IPS DF 19.7 (cell line): Measurements from ENCODE around the gene PLGRKT.
"Not testable (repeated sequence)": the region's sequence is repeated elsewhere in the genome, so short reads cannot be mapped to it uniquely, and the experiment has no call there.

Source experiments
- DNase-seq: peaks from one replicate; pipeline ENCODE4 v3.0.0-alpha.2; 2013; ENCODE audit warnings: low read depth, low spot score

The PLGRKT gene

DNA sequence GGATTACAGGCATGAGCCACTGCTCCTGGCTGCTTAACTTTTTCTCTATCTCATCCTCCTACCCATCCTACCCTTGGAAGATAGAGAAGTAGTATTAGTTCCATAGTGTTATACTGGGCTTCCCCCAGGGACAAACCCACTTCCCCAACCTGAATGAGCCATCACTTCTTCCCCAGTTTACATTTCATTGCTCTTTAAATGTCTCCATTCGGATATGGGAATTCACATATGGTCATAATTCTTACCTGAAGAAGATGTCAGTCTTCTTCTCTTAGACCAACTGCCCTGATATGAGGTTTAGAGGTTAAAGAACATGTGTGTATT is 14.5 kb upstream of the PLGRKT start:
- DNase-seq: no peak

DNA sequence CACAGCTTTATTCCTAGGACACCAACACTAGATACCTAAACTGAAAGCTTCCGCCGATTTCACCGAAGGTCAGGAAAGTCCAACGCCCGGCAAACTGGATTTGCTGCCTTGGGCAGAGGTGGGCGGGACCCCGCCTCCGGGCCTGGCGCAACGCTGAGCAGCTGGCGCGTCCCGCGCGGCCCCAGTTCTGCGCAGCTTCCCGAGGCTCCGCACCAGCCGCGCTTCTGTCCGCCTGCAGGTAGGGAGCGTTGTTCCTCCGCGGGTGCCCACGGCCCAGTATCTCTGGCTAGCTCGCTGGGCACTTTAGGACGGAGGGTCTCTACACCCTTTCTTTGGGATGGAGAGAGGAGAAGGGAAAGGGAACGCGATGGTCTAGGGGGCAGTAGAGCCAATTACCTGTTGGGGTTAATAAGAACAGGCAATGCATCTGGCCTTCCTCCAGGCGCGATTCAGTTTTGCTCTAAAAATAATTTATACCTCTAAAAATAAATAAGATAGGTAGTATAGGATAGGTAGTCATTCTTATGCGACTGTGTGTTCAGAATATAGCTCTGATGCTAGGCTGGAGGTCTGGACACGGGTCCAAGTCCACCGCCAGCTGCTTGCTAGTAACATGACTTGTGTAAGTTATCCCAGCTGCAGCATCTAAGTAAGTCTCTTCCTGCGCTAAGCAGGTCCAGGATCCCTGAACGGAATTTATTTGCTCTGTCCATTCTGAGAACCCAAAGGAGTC is 12.8 kb upstream of the PLGRKT start, which contains the start of gene CD274:
Gene CD274 (plus strand): TSS at position 184 of the 733 bp plus-strand sequence. CDS start 5,572 bp downstream, outside the sequence.
- peak; percentile 75 for DNase-seq

DNA sequence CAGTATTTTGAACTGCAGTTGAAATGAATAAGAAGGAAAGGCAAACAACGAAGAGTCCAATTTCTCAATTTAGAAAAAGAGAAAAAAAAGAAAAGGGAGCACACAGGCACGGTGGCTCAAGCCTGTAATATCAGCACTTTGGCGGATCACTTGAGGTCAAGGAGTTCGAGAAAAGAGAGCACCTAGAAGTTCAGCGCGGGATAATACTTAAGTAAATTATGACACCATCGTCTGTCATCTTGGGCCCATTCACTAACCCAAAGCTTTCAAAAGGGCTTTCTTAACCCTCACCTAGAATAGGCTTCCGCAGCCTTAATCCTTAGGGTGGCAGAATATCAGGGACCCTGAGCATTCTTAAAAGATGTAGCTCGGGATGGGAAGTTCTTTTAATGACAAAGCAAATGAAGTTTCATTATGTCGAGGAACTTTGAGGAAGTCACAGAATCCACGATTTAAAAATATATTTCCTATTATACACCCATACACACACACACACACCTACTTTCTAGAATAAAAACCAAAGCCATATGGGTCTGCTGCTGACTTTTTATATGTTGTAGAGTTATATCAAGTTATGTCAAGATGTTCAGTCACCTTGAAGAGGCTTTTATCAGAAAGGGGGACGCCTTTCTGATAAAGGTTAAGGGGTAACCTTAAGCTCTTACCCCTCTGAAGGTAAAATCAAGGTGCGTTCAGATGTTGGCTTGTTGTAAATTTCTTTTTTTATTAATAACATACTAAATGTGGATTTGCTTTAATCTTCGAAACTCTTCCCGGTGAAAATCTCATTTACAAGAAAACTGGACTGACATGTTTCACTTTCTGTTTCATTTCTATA is 12.0 kb upstream of the PLGRKT start:
- no peak for DNase-seq

DNA sequence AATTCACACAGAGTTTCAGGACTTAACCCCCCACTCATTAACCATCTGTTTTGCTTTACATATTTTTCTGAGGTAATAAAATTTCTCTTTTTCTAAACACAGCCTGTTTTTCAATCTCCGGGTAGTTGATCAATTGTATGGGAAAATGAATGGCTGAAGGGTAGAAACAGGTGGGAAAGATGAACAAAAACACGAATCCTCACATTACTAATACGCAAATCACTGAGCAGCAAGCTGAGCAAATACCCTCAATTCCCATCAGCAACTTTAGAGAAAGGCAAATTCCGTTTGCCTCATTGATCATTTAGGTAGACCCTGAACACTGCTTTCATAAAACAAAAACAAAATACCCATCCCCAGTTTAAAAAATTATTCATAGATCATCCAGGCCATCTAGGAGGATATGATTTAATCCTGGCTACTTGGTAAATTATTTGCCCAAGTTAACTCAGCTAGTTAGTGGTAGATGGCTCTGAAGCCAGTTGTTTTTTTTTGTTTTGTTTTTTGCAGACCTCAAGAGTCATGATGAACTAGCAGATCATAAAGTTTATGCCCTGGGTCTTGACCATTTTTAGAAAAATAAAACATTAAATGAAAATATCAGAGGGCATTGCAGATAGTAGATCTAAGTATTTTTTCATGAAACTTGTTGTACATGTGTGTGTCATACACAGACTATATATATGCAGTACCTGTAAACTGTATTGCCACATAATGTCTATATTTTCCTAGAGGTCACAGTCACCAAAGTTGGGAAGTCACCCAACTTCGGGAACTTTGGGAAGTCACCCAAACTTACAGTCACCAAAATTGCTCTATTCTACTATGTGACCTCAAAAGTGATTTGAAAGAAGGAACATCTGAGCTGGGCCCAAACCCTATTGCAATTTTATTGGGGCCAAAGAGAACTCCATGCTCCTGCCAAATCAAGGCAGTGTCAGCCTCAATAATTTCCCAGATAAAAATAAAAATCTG is 11.0 kb upstream of the PLGRKT start:
- DNase-seq: no peak

DNA sequence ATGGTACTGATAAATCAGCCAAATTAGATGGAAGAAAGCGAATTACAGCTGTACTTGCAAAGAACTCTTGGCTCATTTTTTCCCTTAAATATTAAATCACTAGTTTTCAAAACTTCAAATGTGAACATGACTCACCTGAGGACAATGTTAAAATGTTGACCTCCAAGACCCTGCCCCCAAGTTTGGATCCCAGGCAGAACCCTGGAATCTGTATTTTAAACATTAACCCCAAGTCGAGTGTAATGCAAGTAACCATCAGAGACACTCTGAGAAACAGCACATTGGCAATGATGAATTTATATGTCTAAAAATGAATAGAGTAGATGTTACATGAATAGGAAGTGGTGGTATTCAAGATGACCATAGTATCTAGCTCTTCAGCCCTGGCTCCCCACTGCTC is 10.3 kb upstream of the PLGRKT start:
- DNase-seq: no peak

DNA sequence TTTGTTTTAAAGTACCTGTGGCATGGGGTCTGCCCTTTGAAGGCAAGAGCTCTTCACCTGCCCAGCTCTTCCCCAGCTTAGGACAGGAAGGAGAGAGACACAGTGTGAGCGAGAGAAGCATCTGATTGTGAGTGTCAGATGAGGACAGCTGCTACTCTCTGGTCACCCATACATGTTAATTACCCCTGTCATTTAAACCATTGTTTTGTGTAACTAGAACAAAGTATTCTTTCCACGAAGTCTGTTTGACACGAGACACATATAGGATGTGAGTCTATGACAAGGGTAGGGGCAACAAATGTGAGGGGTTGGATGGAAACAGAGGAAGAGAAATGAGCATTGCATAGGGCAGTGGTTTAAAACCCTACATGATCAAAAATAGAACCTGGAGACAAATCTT is 9.6 kb upstream of the PLGRKT start:
- DNase-seq: no peak

DNA sequence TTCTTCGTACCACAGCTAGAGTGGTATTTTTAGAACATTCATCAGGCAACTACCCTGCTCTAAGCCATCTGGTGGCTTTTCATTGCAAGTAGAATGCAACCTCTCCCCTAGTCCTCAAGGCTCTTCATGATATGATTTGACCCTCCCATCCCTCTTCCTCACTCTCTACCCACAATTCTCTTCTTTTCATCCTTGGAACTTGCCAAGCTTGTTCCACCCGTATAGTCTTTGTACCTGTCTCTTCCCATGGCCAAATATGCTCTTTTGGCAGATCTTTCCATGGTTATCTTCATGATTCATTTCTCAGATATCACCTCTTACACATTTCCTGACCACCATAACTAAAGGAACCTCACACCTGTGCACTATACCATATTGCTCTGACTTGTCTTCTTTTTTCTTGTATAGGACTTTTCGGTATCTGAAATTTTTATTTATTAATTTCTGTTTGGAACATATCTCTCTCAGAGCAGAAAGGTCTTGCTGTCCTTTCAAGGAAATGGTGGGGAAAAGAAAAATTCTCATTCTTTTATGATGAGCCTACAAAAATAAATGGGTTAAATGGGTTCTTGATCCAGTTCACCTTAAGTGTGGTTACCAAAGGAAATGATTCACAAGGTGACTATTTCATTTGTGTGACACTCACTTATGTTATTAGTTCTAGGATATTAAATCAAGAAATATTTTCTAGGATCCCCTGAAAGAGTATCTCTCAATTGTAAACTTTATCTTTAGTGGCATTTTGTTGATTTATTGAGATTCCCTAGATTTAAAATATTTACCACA is 8.9 kb upstream of the PLGRKT start:
- DNase-seq: no peak

DNA sequence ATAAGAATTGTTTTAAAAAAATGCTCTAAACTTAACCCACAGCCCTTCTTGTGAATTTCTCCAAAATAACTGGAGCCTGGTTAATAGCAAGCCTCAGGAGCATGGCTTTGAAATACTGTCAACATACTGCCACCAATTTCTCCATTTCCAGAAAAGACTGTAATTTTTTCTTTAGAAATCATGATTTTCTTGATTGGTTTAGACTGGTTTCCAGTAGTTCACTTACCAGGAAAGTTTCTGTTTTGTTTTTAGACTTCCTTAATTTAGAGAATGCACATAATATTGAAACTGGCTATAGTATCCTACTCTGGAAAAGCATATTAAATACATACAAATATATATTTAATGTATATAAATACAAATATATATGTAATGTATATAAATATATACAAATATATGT is 8.2 kb upstream of the PLGRKT start:
- DNase-seq: no peak

DNA sequence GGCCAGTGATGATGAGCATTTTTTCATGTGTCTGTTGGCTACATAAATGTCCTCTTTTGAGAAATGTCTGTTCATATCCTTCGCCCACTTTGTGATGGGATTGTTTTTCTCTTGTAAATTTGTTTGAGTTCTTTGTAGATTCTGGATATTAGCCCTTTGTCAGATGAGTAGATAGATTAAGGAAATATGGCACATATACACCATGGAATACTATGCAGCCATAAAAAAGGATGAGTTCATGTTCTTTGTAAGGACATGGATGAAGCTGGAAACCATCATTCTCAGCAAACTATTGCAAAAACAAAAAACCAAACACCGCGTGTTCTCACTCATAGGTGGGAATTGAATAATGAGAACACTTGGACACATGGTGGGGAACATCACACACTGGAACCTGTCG is 7.4 kb upstream of the PLGRKT start:
- DNase-seq: not testable (repeated sequence)

DNA sequence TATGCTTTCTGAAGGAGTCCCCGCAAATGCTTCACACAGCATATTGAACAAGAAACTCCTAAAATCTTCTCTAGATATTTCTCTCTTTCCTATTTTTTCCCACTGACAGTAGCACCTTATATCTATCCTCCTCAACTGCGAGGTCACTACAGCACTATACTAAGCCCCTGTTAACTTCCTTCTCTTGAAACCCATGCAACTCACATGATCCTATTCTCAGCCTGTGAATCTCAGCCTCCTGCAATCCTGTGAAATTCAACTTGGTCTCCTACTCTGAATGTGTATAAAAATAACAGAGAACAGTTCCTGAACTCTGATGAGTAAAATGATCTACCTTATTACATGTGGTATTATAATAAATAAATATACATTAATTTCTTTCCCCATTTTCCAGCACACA is 6.1 kb upstream of the PLGRKT start:
- DNase-seq: no peak

DNA sequence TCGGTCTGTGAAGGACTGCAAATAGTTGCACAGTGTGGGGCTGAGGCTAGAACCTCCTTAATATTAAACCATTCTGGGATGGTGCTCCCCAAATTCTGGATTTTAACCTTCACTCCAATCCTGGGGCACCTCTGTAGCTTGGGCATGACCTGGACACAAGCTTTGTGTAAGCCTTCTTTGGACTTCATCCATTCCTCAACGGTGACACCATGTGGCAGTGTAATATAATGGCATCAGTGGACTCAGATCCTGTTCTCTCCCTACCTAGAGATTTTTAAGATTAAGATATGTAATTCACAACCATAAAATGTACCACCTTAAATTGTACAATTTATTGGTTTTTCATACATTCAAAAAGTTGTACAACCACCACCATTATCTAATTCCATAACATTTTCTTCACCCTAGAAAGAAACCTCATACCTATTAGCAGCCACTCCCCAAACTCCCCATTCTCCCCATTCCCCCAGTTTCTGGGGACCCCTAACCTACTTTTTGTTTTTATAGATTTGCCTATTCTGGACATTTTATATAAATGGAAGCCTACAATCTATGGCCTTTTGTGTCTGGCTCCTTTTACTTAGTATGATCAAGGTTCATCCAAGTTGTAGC is 4.8 kb upstream of the PLGRKT start:
- DNase-seq: no peak

DNA sequence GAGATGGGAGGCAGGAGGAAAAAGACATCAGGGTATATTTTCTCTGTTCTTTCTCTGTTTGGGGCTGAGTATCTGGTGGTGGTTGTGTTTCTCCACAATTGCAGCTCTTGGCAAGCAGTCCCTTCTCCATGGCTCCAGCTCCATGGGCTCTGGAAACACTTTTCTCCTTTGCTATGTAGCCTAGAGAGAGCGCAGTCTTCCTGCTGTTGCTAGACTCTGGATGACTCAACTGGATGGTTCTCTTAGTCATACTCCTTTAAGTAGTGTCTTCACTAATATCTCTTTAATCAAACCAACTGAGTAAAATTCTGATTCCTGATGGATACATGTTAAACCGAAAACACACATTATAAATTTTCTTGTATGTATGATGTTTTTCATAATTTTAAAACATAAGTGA is 3.3 kb upstream of the PLGRKT start:
- no peak for DNase-seq

DNA sequence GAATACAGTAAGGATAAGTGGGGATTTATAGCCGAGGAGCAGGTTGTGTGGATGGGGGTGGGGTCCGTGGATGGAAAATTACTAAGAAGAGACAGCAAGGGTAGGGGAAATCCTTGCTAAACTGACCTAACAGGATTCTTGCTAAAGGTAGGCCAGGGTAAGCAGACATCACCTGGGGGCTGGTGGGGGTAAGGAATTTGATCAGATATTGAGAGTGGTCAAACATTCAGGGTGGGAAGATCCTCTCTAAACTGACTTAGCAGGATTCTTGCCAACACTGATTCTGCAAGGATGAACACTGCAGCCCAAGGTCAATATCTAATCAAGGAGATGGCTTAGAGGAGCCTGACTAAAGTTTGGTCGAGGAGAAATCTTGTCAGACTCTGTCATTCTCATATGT is 2.7 kb upstream of the PLGRKT start:
- DNase-seq: no peak

DNA sequence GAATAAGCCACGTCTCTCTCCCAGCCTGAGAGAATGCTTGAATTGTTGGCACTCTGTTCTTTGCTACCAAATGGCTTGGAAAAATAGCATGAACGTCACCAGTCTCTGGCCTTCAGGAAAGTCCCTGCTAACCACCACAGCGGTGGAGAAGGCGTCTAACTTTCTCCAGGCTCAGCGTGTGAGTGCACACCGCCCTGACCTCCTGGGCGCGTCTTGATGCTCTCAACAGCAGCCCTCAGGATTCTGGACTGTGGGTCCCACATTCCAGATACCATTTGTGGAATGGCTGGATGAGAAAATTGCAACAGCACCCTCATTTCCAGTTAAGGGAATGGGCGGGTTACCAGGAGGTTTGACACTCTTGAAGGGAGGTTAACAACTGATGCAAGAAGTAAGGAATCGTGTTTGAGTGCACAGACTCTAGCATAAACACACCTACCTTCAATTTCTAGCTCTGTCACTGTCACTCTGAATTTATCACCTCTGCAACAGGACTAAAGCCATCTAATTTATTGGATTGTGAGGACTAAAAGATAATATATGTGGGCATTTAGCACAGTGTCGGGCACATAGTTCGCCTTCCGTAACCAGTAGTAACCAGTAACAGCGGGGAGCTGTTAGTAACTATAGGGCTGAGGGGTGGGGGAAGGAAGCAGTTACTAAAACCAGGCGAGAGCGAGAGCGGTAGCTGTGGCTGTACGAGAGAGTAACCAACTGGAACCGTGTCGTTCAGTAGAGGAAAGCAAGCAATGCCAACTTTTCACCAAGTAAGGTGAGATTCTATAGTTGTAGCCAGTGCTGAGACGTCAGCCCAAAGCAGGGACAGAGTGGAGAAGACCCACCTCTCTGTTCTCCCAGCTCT is 807 bp upstream of the PLGRKT start:
- DNase-seq: no peak

DNA sequence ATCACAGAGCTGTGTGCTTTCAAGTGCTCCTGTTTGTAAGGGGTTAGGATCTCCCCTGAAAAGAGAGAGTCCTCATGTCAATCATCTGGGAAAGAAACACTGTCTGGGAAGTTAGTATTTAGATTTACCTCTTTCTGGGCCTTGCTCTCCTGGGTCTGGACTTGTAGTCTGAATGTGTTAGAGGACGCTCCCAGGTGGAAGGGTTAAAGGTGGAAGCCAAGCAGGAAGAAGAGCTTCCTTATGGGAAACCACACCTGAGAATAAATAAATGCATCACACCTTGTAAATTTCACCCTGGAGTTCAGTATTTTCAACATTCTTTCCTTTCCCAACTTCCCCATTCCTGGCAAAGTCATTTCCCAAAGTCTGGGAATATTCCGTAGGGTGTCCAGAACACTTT is 1.3 kb downstream of the PLGRKT start:
- no peak for DNase-seq

DNA sequence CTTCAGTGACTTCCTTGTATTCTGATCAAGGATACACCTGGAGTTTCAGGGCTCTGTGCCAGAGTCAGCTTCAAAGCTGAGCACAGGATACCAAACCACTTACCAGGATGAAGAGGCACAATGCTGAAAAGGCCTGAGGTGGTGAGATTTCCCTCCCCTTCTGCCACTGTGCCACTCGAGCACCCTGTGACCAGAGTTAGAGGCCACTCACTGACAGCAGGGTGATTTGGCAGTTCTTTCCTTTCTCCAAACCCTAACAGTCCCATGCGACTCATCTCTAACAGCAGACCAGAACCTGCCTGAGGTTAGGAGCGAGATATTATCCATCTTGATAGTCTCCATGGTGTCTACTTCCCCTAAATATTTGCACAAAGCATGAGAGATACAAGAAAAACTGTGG is 1.8 kb downstream of the PLGRKT start:
- no peak for DNase-seq

DNA sequence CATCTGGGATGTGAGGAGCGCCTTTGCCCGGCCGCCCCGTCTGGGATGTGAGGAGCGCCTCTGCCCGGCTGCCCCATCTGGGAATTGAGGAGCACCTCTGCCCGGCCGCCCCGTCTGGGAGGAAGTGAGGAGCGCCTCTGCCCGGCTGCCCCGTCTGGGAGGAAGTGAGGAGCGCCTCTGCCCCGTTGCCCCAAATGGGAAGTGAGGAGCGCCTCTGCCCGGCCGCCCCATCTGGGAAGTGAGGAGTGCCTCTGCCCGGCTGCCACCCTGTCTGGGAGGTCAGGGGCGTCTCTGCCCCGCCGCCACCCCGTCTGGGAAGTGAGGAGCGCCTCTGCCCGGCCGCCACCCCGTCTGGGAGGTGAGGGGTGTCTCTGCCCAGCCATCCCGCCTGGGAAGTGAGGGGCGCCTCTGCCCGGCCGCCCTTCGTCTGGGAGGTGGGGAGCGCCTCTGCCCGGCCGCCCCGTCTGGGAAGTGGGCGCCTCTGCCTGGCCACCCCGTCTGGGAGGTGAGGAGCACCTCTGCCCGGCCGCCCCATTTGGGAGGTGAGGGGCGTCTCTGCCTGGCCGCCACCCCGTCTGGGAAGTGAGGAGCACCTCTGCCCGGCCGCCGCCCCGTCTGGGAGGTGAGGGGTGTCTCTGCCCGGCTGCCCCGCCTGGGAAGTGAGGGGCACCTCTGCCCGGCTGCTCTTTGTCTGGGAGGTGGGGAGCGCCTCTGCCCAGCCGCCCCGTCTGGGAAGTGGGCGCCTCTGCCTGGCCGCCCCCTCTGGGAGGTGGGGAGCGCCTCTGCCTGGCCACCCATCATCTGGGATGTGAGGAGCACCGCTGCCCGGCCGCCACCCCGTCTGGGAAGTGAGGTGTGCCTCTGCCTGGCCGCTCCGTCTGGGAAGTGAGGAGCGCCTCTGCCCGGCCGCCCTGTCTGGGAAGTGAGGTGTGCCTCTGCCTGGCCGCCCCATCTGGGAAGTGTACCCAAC is 3.6 kb downstream of the PLGRKT start:
- DNase-seq: not testable (repeated sequence)

DNA sequence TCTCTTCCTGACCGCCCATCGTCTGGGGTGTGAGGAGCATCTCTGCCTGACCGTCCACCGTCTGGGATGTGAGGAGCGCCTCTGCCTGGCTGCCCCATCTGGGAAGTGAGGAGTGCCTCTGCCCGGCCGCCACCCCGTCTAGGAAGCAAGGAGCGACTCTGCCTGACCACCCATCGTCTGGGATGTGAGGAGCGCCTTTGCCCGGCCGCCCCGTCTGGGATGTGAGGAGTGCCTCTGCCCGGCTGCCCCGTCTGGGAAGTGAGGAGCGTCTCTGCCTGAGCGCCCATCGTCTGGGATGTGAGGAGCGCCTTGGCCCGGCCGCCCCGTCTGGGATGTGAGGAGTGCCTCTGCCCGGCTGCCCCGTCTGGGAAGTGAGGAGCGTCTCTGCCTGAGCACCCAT is 4.4 kb downstream of the PLGRKT start:
- DNase-seq: not testable (repeated sequence)

DNA sequence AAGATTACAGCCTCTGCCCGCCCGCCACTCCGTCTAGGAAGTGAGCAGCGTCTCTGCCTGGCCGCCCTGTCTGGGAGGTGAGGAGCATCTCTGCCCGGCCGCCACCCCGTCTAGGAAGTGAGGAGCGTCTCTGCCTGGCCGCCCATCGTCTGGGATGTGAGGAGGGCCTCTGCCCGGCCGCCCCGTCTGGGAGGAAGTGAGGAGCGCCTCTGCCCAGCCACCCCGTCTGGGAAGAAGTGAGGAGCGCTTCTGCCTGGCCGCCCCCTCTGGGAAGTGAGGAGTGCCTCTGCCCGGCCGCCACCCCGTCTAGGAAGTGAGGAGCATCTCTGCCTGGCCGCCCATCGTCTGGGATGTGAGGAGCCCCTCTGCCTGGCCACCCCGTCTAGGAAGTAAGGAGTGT is 4.8 kb downstream of the PLGRKT start:
- not testable (repeated sequence) for DNase-seq
